ENCODE measurements around the gene APBA1. TPM values are rescaled to one million over a fixed set of nuclear protein-coding genes. Genes with fewer than 3 reads are reported as not detected.
A peak's percentile ranks its signal among the peaks of the same experiment; 100 is the strongest.

The APBA1 gene
- total and polyA plus RNA-seq, 9 of the 15 experiments (the other 6 are each of a cell fraction or from before 2014, with no cell fraction given): 0.01 to 0.02 TPM; not detected in 7

- Histone ChIP-seq H3K4me3 (no peak overlapping the region), H3K9ac (ENCODE audit: insufficient read depth in 1 of 2, low read depth in 2 of 2, low read length in 2 of 2) (no peak overlapping the region; a peak in 1 of 4 replicates), H3K9me1 (ENCODE audit: control insufficient read depth, insufficient read depth, low read length) (no peaks in the 10 kb centered on the region), H3K4me1 (replicated peaks in 1 of 2; ENCODE audit: control insufficient read depth in 2 of 2, insufficient read depth in 2 of 2, low read length in 2 of 2) (peaks cover 0 to 11% of the 10 kb centered on the region in 2 experiments; a peak in 2 of 5 replicates), H3K9me3 (replicated peaks; ENCODE audit: control insufficient read depth, insufficient read depth, low read depth, low read length) (no peaks in the 10 kb centered on the region), H3K79me2 (ENCODE audit: control insufficient read depth, insufficient read depth, low read length) (no peaks in the 10 kb centered on the region), H3K27ac (ENCODE audit: extremely low read depth, low read depth, low read length) (no peak overlapping the region), H4K20me1 (replicated peaks; ENCODE audit: control insufficient read depth, insufficient read depth, low read length) (no peaks in the 10 kb centered on the region), H3K27me3 (ENCODE audit: control insufficient read depth in 2 of 2, insufficient read depth in 2 of 2, low read length in 2 of 2) (peaks cover 3 to 12% of the 10 kb centered on the region in 2 experiments; a peak in 3 of 5 replicates), H2AFZ (ENCODE audit: low read depth, low read length) (0 out of 2 replicates have a peak overlapping the region, but pooled peaks have one; percentile 31), H3K4me2 (ENCODE audit: insufficient read depth, low read length) (0 out of 2 replicates have a peak overlapping the region, but pooled peaks have one; percentile 57), H3K36me3 (ENCODE audit: control insufficient read depth, insufficient read depth, low read length) (no peaks in the 10 kb centered on the region)
- WGBS (ENCODE audit: insufficient coverage, low coverage, missing lambda C conversion rate): 16% methylated on average over 37 of the region's 52 CpGs
- DNase-seq (ENCODE audit: extremely low read depth in 1 of 4, low spot score in 3 of 4) (no peak), ATAC-seq (no peak), FAIRE-seq (no peak)
- intact Hi-C loops (cut with micrococcal nuclease) (no loop called here), in situ Hi-C loops (cut with MboI) (no loop called here)
- CTCF ChIA-PET (ENCODE audit: low intra/inter-chr PET ratio): interaction anchor here (0.5 kb wide), 1 partner anchor 1591 kb away, joined by 3 read pairs; no protein-coding TSS in a partner anchor
- POLR2A ChIA-PET: interaction anchor here (0.7 kb wide), 1 partner anchor 630 kb away, joined by 3 read pairs; no protein-coding TSS in a partner anchor
- BruUV-seq (replicated peaks): no TSS peak
- TF ChIP-seq HNRNPH1 (optimal IDR thresholded peaks at IDR 0.05; ENCODE audit: low read depth, low read length) (no peak), TCF7L2 (IDR thresholded peaks at IDR 0.05; ENCODE audit: low read depth, low read length) (no peak), ATF2 (CRISPR knock-in tag; IDR thresholded peaks at IDR 0.05) (no peak), PRDM10 (IDR thresholded peaks at IDR 0.05; ENCODE audit: partially characterized antibody) (no peak), RBM15 (IDR thresholded peaks at IDR 0.05; ENCODE audit: insufficient read depth, low read length) (no peak)
- TF ChIP-seq, protein P1, sequence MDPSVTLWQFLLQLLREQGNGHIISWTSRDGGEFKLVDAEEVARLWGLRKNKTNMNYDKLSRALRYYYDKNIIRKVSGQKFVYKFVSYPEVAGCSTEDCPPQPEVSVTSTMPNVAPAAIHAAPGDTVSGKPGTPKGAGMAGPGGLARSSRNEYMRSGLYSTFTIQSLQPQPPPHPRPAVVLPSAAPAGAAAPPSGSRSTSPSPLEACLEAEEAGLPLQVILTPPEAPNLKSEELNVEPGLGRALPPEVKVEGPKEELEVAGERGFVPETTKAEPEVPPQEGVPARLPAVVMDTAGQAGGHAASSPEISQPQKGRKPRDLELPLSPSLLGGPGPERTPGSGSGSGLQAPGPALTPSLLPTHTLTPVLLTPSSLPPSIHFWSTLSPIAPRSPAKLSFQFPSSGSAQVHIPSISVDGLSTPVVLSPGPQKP (CRISPR knock-in tag; IDR thresholded peaks at IDR 0.05): no peak
- TF ChIP-seq, protein P2, sequence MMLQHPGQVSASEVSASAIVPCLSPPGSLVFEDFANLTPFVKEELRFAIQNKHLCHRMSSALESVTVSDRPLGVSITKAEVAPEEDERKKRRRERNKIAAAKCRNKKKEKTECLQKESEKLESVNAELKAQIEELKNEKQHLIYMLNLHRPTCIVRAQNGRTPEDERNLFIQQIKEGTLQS (IDR thresholded peaks at IDR 0.05): no peak
- TF ChIP-seq, protein P2 (CRISPR knock-in tag; conservative IDR thresholded peaks at IDR 0.05): no peak
- TF ChIP-seq, protein P3, sequence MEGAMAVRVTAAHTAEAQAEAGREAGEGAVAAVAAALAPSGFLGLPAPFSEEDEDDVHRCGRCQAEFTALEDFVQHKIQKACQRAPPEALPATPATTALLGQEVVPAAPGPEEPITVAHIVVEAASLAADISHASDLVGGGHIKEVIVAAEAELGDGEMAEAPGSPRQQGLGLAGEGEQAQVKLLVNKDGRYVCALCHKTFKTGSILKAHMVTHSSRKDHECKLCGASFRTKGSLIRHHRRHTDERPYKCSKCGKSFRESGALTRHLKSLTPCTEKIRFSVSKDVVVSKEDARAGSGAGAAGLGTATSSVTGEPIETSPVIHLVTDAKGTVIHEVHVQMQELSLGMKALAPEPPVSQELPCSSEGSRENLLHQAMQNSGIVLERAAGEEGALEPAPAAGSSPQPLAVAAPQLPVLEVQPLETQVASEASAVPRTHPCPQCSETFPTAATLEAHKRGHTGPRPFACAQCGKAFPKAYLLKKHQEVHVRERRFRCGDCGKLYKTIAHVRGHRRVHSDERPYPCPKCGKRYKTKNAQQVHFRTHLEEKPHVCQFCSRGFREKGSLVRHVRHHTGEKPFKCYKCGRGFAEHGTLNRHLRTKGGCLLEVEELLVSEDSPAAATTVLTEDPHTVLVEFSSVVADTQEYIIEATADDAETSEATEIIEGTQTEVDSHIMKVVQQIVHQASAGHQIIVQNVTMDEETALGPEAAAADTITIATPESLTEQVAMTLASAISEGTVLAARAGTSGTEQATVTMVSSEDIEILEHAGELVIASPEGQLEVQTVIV (CRISPR knock-in tag; IDR thresholded peaks at IDR 0.05; ENCODE audit: borderline replicate concordance): no peak
Observed at GRCh38 chr9:69411931-69412740, 260.0 kb downstream of the APBA1 start.
